Mesendoderm (in vitro differentiated cells): ENCODE data around the gene FBXO36.
"Not testable (repeated sequence)": the region's sequence is repeated elsewhere in the genome, so short reads cannot be mapped to it uniquely, and the experiment has no call there.

Experiments used
- DNase-seq: peaks from one replicate; pipeline ENCODE4 v3.0.0; 2013
- H2AK5ac ChIP-seq: 2 replicates; pipeline ENCODE4 v1.6.1; 2013; ENCODE audit warnings: low read length, inconsistent platforms
- H2BK120ac ChIP-seq: 2 replicates; pipeline ENCODE4 v1.6.1; 2013; ENCODE audit warnings: low read depth, mild to moderate bottlenecking, low read length, moderate library complexity, mixed read lengths
- H2BK15ac ChIP-seq: replicated peaks from 2 replicates; pipeline ENCODE4 v1.6.1; 2013; ENCODE audit warnings: low read depth, mild to moderate bottlenecking, moderate library complexity
- H2BK5ac ChIP-seq: 2 replicates; pipeline ENCODE4 v1.6.1; 2013; ENCODE audit warnings: low read length, inconsistent platforms
- H3K18ac ChIP-seq: 2 replicates; pipeline ENCODE4 v1.6.1; 2013; ENCODE audit warnings: mild to moderate bottlenecking, low read length, mixed read lengths
- H3K23ac ChIP-seq: one replicate; pipeline ENCODE4 v1.6.1; 2013; ENCODE audit warnings: low read length
- H3K27ac ChIP-seq: 2 replicates; pipeline ENCODE4 v1.5.1; 2013; ENCODE audit warnings: low read depth, mild to moderate bottlenecking, inconsistent platforms, low read length, moderate library complexity
- H3K27me3 ChIP-seq: 2 replicates; pipeline ENCODE4 v1.6.1; 2013; ENCODE audit warnings: low read length, control low read depth, mild to moderate bottlenecking, inconsistent platforms; ENCODE audit not compliant: insufficient read depth, poor library complexity
- H3K36me3 ChIP-seq: 2 replicates; pipeline ENCODE4 v1.6.1; 2013; ENCODE audit warnings: low read length, inconsistent platforms; ENCODE audit not compliant: control insufficient read depth, insufficient read depth
- H3K4ac ChIP-seq: one replicate; pipeline ENCODE4 v1.6.1; 2013; ENCODE audit warnings: low read depth, mild to moderate bottlenecking, low read length, moderate library complexity
- H3K4me1 ChIP-seq: 2 replicates; pipeline ENCODE4 v1.6.1; 2013; ENCODE audit warnings: low read depth, low read length, inconsistent platforms; ENCODE audit not compliant: control insufficient read depth
- H3K4me2 ChIP-seq: 2 replicates; pipeline ENCODE4 v1.6.1; 2013; ENCODE audit warnings: low read length
- H3K4me3 ChIP-seq: 2 replicates; pipeline ENCODE4 v1.5.1; 2013; ENCODE audit warnings: mild to moderate bottlenecking, low read length
- H3K56ac ChIP-seq: one replicate; pipeline ENCODE4 v1.6.1; 2013; ENCODE audit warnings: low read length
- H3K79me1 ChIP-seq: 2 replicates; pipeline ENCODE4 v1.6.1; 2013; ENCODE audit warnings: low read length, inconsistent platforms
- H3K79me2 ChIP-seq: 2 replicates; pipeline ENCODE4 v1.6.1; 2013; ENCODE audit warnings: mild to moderate bottlenecking, low read length; ENCODE audit not compliant: control insufficient read depth, insufficient read depth
- H3K9ac ChIP-seq: 2 replicates; pipeline ENCODE4 v1.6.1; 2013; ENCODE audit warnings: low read length, inconsistent platforms
- H4K5ac ChIP-seq: one replicate; pipeline ENCODE4 v1.6.1; 2013; ENCODE audit warnings: low read length
- H4K8ac ChIP-seq: one replicate; pipeline ENCODE4 v1.6.1; 2013; ENCODE audit warnings: low read depth, mild to moderate bottlenecking, control low read depth, low read length, moderate library complexity
- WGBS: extraction: QIAGEN DNeasy Blood & Tissue Kit; methylation state at CpG from one replicate; pipeline ENCODE4 v1.1.7; 2013; ENCODE audit warnings: low lambda C conversion rate, missing lambda C conversion rate; ENCODE audit not compliant: insufficient coverage; ENCODE audit errors: extremely low coverage; 5-methylcytosine and 5-hydroxymethylcytosine counted together

Gene FBXO36

DNA sequence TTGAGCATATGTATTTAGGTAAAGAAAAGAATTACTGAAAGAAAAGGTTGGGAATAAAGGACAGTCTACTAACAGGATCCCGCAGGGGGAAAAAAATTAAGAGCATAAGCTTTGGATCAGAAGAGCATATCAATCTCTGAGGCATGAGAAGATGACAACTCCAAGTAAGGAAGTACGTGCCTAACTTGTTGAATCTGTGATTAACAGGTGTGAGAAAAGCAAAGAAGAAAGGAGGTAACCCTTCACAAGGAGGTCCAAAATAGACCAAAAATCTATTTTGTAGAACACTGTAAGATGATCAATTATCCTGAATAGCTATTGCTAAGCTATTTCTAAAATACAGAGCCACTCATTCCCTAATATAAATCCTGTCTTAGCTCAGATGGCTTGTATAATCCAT lies 33.3 kb upstream of the FBXO36 start:
- Histone ChIP-seq H4K5ac (no peak overlapping the region), H4K8ac (no peak overlapping the region), H3K18ac (no peak overlapping the region), H2AK5ac (no peak overlapping the region), H3K56ac (no peak overlapping the region), H3K4ac (no peak overlapping the region), H3K36me3 (no peaks in the 10 kb centered on the region), H2BK5ac (no peak overlapping the region), H3K23ac (no peak overlapping the region), H3K4me3 (no peak overlapping the region), H3K9ac (no peak overlapping the region), H3K27ac (no peak overlapping the region), H3K4me1 (no peaks in the 10 kb centered on the region), H2BK120ac (no peak overlapping the region), H2BK15ac (no peak overlapping the region), H3K79me2 (peaks cover 49% of the 10 kb centered on the region), H3K27me3 (no peaks in the 10 kb centered on the region), H3K79me1 (peaks cover 5% of the 10 kb centered on the region), H3K4me2 (no peak overlapping the region)
- WGBS, result no CpG with 5 or more reads among the region's 2 CpGs
- DNase-seq, result no peak

DNA sequence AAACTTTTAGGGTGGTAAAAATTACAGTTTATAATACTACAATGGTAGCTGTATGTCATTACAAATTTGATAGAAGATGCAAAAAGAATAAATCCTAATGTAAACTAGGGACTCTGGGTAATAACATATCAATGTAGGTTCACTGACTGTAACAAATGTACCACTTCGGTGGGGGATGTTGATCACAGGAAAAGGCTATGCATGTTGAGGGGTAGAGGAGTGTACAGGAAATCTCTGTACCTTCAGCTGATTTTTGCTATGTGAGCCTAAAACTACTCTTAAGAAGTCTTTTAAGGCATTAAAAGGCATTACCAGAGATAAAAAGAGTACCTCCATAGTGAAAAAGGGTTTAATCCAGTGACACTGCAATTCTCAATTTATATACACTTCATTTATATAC lies 25.4 kb upstream of the FBXO36 start:
- H4K5ac ChIP-seq, result no peak overlapping the region
- H3K23ac ChIP-seq, result no peak overlapping the region
- H4K8ac ChIP-seq, result no peak overlapping the region
- no CpG with 5 or more reads among the region's 1 CpG for WGBS
- H3K4me2 ChIP-seq, result no peak overlapping the region
- no peak overlapping the region for H3K18ac ChIP-seq
- no peak overlapping the region for H2AK5ac ChIP-seq
- H3K4ac ChIP-seq, result no peak overlapping the region
- peaks cover 7% of the 10 kb centered on the region for H3K4me1 ChIP-seq
- no peak overlapping the region for H3K4me3 ChIP-seq
- no peak overlapping the region for H3K56ac ChIP-seq
- H2BK120ac ChIP-seq, result no peak overlapping the region
- no peak overlapping the region for H2BK15ac ChIP-seq
- no peak overlapping the region for H3K27ac ChIP-seq
- H3K36me3 ChIP-seq, result no peaks in the 10 kb centered on the region
- peaks cover 56% of the 10 kb centered on the region for H3K79me2 ChIP-seq
- H3K79me1 ChIP-seq, result peaks cover 14% of the 10 kb centered on the region
- H3K27me3 ChIP-seq, result no peaks in the 10 kb centered on the region
- H2BK5ac ChIP-seq, result no peak overlapping the region
- no peak for DNase-seq
- H3K9ac ChIP-seq, result no peak overlapping the region

GRCh38 chr2:229899604-229900003 lies 22.7 kb upstream of the FBXO36 start:
- H3K79me1 ChIP-seq, result peaks cover 12% of the 10 kb centered on the region
- H3K27ac ChIP-seq, result no peak overlapping the region
- no peak overlapping the region for H2AK5ac ChIP-seq
- WGBS, result 100% methylated on average over 1 of the region's 3 CpGs
- H3K18ac ChIP-seq, result no peak overlapping the region
- no peaks in the 10 kb centered on the region for H3K36me3 ChIP-seq
- no peak overlapping the region for H3K4me2 ChIP-seq
- H3K9ac ChIP-seq, result no peak overlapping the region
- H2BK15ac ChIP-seq, result peak overlapping the region; percentile 36
- no peak overlapping the region for H4K5ac ChIP-seq
- no peak overlapping the region for H3K4me3 ChIP-seq
- no peak overlapping the region for H3K56ac ChIP-seq
- peaks cover 57% of the 10 kb centered on the region for H3K79me2 ChIP-seq
- H2BK5ac ChIP-seq, result no peak overlapping the region
- DNase-seq, result no peak
- no peak overlapping the region for H4K8ac ChIP-seq
- peaks cover 7% of the 10 kb centered on the region for H3K4me1 ChIP-seq
- H3K27me3 ChIP-seq, result no peaks in the 10 kb centered on the region
- H3K23ac ChIP-seq, result no peak overlapping the region
- no peak overlapping the region for H3K4ac ChIP-seq
- no peak overlapping the region for H2BK120ac ChIP-seq

DNA sequence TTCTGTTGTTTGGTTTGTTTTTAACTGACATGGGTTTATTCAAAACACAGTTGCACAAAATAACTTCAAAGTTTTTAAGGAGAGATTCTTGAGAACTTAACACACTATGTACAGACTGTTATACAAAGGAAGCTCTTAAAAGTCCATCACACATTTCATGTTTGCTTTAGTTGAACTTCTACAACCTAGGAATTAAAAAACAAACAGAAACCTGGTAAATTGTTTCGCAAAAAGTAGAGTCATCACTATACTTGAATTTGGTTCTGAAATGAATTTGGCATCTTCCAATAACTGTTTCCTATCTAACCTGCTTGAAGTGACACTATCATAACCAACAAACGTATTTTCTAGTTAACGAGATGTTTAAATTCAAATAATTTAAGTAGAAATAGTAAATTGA lies 22.3 kb upstream of the FBXO36 start:
- Histone ChIP-seq H3K36me3 (no peaks in the 10 kb centered on the region), H2AK5ac (no peak overlapping the region), H3K79me1 (peaks cover 10% of the 10 kb centered on the region), H3K4me1 (peaks cover 7% of the 10 kb centered on the region), H2BK120ac (no peak overlapping the region), H2BK5ac (no peak overlapping the region), H3K18ac (no peak overlapping the region), H3K27ac (no peak overlapping the region), H3K56ac (no peak overlapping the region), H3K9ac (no peak overlapping the region), H3K4ac (no peak overlapping the region), H4K5ac (no peak overlapping the region), H3K4me2 (no peak overlapping the region), H3K23ac (no peak overlapping the region), H4K8ac (no peak overlapping the region), H3K79me2 (peaks cover 55% of the 10 kb centered on the region), H2BK15ac (no peak overlapping the region), H3K27me3 (no peaks in the 10 kb centered on the region), H3K4me3 (no peak overlapping the region)
- no CpG with 5 or more reads among the region's 3 CpGs for WGBS
- no peak for DNase-seq

GRCh38 chr2:229900514-229900913 lies 21.8 kb upstream of the FBXO36 start:
- not testable (repeated sequence) for H3K36me3 ChIP-seq, H3K4me2 ChIP-seq

DNA sequence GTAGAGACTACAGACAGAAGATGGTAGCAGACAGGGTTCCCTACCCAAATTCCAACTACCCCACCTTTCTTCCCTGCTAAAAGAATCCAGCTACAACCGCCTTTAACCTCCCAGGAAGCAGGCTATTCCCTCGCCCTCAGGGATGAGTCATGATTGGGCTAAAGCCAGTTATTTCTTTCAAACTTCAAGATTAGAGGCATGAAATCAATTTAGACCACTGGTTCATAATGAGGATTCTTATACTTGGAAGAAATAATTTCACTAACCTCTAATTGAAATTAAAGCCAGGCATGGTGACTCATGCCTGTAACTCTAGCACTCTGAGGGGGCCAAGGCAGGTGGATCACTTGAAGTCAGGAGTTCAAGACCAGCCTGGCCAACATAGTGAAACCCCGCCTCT lies 20.5 kb upstream of the FBXO36 start:
- no peak overlapping the region for H4K8ac ChIP-seq
- DNase-seq, result peak; percentile 73

More at GRCh38 chr2:229900514-229900913, 21.8 kb upstream of the FBXO36 start:
- peaks cover 57% of the 10 kb centered on the region for H3K79me2 ChIP-seq
- WGBS, result no CpG with 5 or more reads among the region's 9 CpGs
- H3K27ac ChIP-seq, H2AK5ac ChIP-seq, H3K56ac ChIP-seq, H2BK5ac ChIP-seq, H3K23ac ChIP-seq, H3K4me3 ChIP-seq, DNase-seq, H3K4me1 ChIP-seq, H2BK15ac ChIP-seq, H3K27me3 ChIP-seq, H3K4ac ChIP-seq, H3K9ac ChIP-seq, H4K5ac ChIP-seq, H4K8ac ChIP-seq, H3K18ac ChIP-seq, H2BK120ac ChIP-seq: not testable (repeated sequence)
- H3K79me1 ChIP-seq, result peaks cover 10% of the 10 kb centered on the region

More for the DNA sequence above, 20.5 kb upstream of the FBXO36 start:
- no CpG with 5 or more reads among the region's 3 CpGs for WGBS
- Histone ChIP-seq H2BK15ac (no peak overlapping the region), H3K4ac (no peak overlapping the region), H4K5ac (no peak overlapping the region), H3K9ac (no peak overlapping the region), H2BK5ac (no peak overlapping the region), H3K56ac (no peak overlapping the region), H3K27me3 (no peaks in the 10 kb centered on the region), H3K79me2 (peaks cover 58% of the 10 kb centered on the region), H3K4me2 (no peak overlapping the region), H3K4me1 (peaks cover 7% of the 10 kb centered on the region), H3K23ac (no peak overlapping the region), H2BK120ac (no peak overlapping the region), H2AK5ac (no peak overlapping the region), H3K79me1 (peaks cover 12% of the 10 kb centered on the region), H3K36me3 (no peaks in the 10 kb centered on the region), H3K27ac (no peak overlapping the region), H3K18ac (no peak overlapping the region), H3K4me3 (no peak overlapping the region)
